ENCODE measurements around the gene NDRG4. TPM values are rescaled to one million over a fixed set of nuclear protein-coding genes. Genes with fewer than 3 reads are reported as not detected.

The NDRG4 gene, protein sequence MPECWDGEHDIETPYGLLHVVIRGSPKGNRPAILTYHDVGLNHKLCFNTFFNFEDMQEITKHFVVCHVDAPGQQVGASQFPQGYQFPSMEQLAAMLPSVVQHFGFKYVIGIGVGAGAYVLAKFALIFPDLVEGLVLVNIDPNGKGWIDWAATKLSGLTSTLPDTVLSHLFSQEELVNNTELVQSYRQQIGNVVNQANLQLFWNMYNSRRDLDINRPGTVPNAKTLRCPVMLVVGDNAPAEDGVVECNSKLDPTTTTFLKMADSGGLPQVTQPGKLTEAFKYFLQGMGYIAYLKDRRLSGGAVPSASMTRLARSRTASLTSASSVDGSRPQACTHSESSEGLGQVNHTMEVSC
- total RNA-seq (2022; extraction: Qiagen RNA extraction): 23.6 to 30.2 TPM (median 28.8 TPM) in 5 replicates

GRCh38 chr16:58499615-58500351 lies at the start of gene NDRG4:
Gene NDRG4, plus strand, starts transcription at chr16:58500143. Its CDS starts 106 bp downstream, at chr16:58500249.

GRCh38 chr16:58515125-58515870 lies 15.4 kb downstream of the NDRG4 start, which contains the start of gene SETD6:
Gene SETD6, plus strand, starts transcription at chr16:58515517. Its CDS starts 21 bp downstream, at chr16:58515538.

Other genes with a start within 250 kb of the NDRG4 start
- gene PRSS54, start 205.1 kb upstream of the NDRG4 start, total RNA-seq (2022; extraction: Qiagen RNA extraction): not detected in 5 replicates
- gene GINS3, start 107.7 kb upstream of the NDRG4 start, total RNA-seq (2022; extraction: Qiagen RNA extraction): 21.5 to 24.9 TPM (median 22.3 TPM) in 5 replicates
- gene SETD6, start 15.4 kb downstream of the NDRG4 start, total RNA-seq (2022; extraction: Qiagen RNA extraction): 11.2 to 17.2 TPM (median 16.0 TPM) in 5 replicates
- gene CNOT1, start 129.7 kb downstream of the NDRG4 start, total RNA-seq (2022; extraction: Qiagen RNA extraction): 111 to 170 TPM (median 122 TPM) in 5 replicates
- gene SLC38A7, start 184.6 kb downstream of the NDRG4 start, total RNA-seq (2022; extraction: Qiagen RNA extraction): 17.5 to 20.7 TPM (median 19.9 TPM) in 5 replicates
- gene GOT2, start 234.2 kb downstream of the NDRG4 start, total RNA-seq (2022; extraction: Qiagen RNA extraction): 176 to 182 TPM (median 177 TPM) in 5 replicates

Data from A549 treated with CORT108297 at 1 μM for 4 hours (cell line).